ENCODE data around the gene SLC9C1. TPM values are rescaled to one million over a fixed set of nuclear protein-coding genes. Genes with fewer than 3 reads are reported as not detected.
A peak's percentile ranks its signal among the peaks of the same experiment; 100 is the strongest.

Gene SLC9C1
- not detected in 2 replicates for total RNA-seq (2011; cell fraction: chromatin; rRNA removed; ENCODE audit: low replicate concordance)
- not detected in 2 replicates for total RNA-seq (2011; cell fraction: nucleolus; rRNA removed)
- total RNA-seq (2011; cell fraction: nucleoplasm; rRNA removed) = not detected in 2 replicates
- not detected in 2 replicates for total RNA-seq (2014; rRNA removed)
- not detected in 2 replicates for total RNA-seq (2014; rRNA removed; fragmentation: Illumina TruSeq; extraction: Trizol)
- total RNA-seq (2015; rRNA removed; fragmentation: Illumina TruSeq; extraction: Trizol) = not detected in 2 replicates
- not detected in 2 replicates for total RNA-seq (2021)
- not detected in 2 replicates for polyA plus RNA-seq (2011; rRNA removed)
- not detected in 2 replicates for polyA plus RNA-seq (2011; cell fraction: cytosol; rRNA removed)
- not detected in 2 replicates for polyA plus RNA-seq (2011; cell fraction: nucleus; rRNA removed)
- polyA plus RNA-seq (2012) = not detected in 2 replicates
- polyA plus RNA-seq (2014; fragmentation: Illumina TruSeq; extraction: Trizol) = not detected in 2 replicates
- not detected for polyA plus RNA-seq (2014; fragmentation: Nextera tagmentation; extraction: Ambion mirVana)
- polyA plus RNA-seq (2014; rRNA removed) = not detected in 2 replicates
- not detected in 2 replicates for polyA minus RNA-seq (2011; rRNA and poly(A)+ RNA removed)
- polyA minus RNA-seq (2011; cell fraction: cytosol; rRNA and poly(A)+ RNA removed) = not detected in 2 replicates
- not detected in 2 replicates for polyA minus RNA-seq (2011; cell fraction: nucleus; rRNA and poly(A)+ RNA removed)
- Bru-seq, nascent RNA = percentile 2 among the genes with signal in this experiment
- BruChase-seq, experiment 1, labeled RNA remaining after a 2-hour chase = percentile 0 among the genes with signal in this experiment
- percentile 1 among the genes with signal in this experiment for BruChase-seq, experiment 2, labeled RNA remaining after a 6-hour chase
- long read RNA-seq, experiment 1 = 0 reads
- long read RNA-seq, experiment 2 = 0 reads
- long read RNA-seq, experiment 3 = 0 reads

DNA sequence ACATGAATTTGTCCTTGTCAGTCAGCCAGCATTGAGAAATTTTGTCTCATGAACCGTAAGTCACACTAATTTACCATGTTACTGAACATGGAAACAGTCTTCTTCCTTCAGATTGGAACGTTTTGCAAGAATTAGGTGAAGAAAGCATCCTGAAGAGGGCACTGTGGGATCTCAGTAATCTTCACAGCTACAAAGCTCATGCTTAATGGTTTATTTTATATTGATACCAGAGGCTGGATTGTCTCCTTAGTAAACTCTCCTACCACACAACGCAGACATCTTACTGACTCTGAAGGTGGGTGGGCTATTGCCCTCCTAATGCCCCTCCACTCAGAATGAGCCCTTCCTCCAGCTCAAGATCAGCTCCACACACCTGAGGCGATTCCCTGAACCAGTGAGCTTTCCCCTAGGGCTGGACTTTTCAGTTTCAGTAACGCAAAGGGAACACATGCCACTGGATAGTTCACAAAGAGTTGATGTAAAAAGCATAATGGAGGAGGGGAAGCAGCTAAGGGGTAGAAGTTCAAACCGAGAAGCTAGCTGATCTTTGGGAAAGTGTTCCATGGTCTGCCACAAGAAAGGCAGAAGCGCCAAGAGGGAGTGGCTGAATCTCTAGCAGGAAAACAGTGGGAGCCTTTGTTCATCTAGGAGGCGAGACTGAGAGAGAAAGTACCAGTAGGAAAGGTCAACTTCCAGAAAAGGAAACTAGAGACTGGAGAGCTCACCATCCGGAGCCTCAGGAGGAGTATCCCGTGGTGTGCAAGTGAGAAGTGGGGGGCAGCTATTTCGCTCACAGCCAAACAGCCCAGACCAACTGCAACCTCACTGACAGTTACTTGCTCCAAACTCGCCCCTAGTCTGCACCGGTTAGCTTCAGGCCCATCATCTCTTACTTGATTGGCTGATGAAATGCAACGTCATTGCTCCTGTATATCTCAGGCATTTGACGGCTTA is at the start of gene SLC9C1:
TSS of gene SLC9C1 (minus strand) at position 849 of the 954 bp plus-strand sequence. CDS start 7,425 bp downstream, outside the sequence.
- ChIA-PET CTCF (ENCODE audit: low intra/inter-chr PET ratio) (interaction anchor here (1.0 kb wide), 1 partner anchor 226 kb away, joined by 6 read pairs; no protein-coding TSS in a partner anchor), POLR2A (no interaction called here)
- no peaks in the 10 kb centered on the region for H3K9me3 ChIP-seq (replicated peaks; ENCODE audit: control insufficient read depth, insufficient read depth, low read depth, low read length)
- peak; percentile 77 for ATAC-seq
- BruUV-seq (replicated peaks) = no TSS peak
- intact Hi-C loops (cut with micrococcal nuclease) (loop anchor here (1.0 kb wide), 1 partner anchor 226 kb away; no protein-coding TSS in a partner anchor), in situ Hi-C loops (cut with MboI) (no loop called here)
- H3K27ac ChIP-seq (ENCODE audit: extremely low read depth, low read depth, low read length) = no peak within 1 kb of the TSS
- H2AFZ ChIP-seq (ENCODE audit: low read depth, low read length) = peak within 1 kb of the TSS; percentile 72
- peak within 1 kb of the TSS; percentile 37; the same call in 1 of the 2 replicates for H3K4me2 ChIP-seq (ENCODE audit: insufficient read depth, low read length)
- DNase-seq (ENCODE audit: extremely low read depth in 1 of 4, low spot score in 3 of 4) = peak; percentile 3 to 37 (median 6)
- FAIRE-seq = peak; percentile 63
- H3K79me2 ChIP-seq (ENCODE audit: control insufficient read depth, insufficient read depth, low read length) = no peaks in the 10 kb centered on the region
- no peak within 1 kb of the TSS for H3K9ac ChIP-seq (ENCODE audit: insufficient read depth in 1 of 2, low read depth in 2 of 2, low read length in 2 of 2)
- H3K4me3 ChIP-seq = no peak within 1 kb of the TSS
- H3K36me3 ChIP-seq (ENCODE audit: control insufficient read depth, insufficient read depth, low read length) = no peaks in the 10 kb centered on the region
- 3% methylated on average over 11 of the region's 15 CpGs for WGBS (ENCODE audit: insufficient coverage, low coverage, missing lambda C conversion rate)
- H4K20me1 ChIP-seq (replicated peaks; ENCODE audit: control insufficient read depth, insufficient read depth, low read length) = no peaks in the 10 kb centered on the region
- no peaks in the 10 kb centered on the region; a peak in 2 of 5 replicates for H3K4me1 ChIP-seq (replicated peaks in 1 of 2; ENCODE audit: control insufficient read depth in 2 of 2, insufficient read depth in 2 of 2, low read length in 2 of 2)
- H3K27me3 ChIP-seq (ENCODE audit: control insufficient read depth in 2 of 2, insufficient read depth in 2 of 2, low read length in 2 of 2) = no peaks in the 10 kb centered on the region
- H3K9me1 ChIP-seq (ENCODE audit: control insufficient read depth, insufficient read depth, low read length) = no peaks in the 10 kb centered on the region
- TF ChIP-seq ATF1 (CRISPR knock-in tag; IDR thresholded peaks at IDR 0.05) (no peak), ATF1 (tag; IDR thresholded peaks at IDR 0.05) (0 out of 2 replicates have a peak, but pooled peaks have one; percentile 13), BRD4 (IDR thresholded peaks at IDR 0.05) (no peak), TSC22D4 (tag; IDR thresholded peaks at IDR 0.05) (no peak), TGIF2 (CRISPR knock-in tag; IDR thresholded peaks at IDR 0.05) (no peak), ZBTB8A (IDR thresholded peaks at IDR 0.05; ENCODE audit: partially characterized antibody) (no peak), ZSCAN29 (IDR thresholded peaks at IDR 0.05) (no peak), MYBL2 (IDR thresholded peaks at IDR 0.05; ENCODE audit: low read depth) (no peak), MYBL2 (CRISPR knock-in tag; IDR thresholded peaks at IDR 0.05; ENCODE audit: borderline replicate concordance) (no peak)
- TF ChIP-seq, protein P1, sequence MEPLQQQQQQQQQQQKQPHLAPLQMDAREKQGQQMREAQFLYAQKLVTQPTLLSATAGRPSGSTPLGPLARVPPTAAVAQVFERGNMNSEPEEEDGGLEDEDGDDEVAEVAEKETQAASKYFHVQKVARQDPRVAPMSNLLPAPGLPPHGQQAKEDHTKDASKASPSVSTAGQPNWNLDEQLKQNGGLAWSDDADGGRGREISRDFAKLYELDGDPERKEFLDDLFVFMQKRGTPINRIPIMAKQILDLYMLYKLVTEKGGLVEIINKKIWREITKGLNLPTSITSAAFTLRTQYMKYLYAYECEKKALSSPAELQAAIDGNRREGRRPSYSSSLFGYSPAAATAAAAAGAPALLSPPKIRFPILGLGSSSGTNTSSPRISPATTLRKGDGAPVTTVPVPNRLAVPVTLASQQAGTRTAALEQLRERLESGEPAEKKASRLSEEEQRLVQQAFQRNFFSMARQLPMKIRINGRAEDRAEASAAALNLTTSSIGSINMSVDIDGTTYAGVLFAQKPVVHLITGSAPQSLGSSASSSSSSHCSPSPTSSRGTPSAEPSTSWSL (CRISPR knock-in tag; IDR thresholded peaks at IDR 0.05; ENCODE audit: borderline replicate concordance) = no peak
- TF ChIP-seq, protein P2, sequence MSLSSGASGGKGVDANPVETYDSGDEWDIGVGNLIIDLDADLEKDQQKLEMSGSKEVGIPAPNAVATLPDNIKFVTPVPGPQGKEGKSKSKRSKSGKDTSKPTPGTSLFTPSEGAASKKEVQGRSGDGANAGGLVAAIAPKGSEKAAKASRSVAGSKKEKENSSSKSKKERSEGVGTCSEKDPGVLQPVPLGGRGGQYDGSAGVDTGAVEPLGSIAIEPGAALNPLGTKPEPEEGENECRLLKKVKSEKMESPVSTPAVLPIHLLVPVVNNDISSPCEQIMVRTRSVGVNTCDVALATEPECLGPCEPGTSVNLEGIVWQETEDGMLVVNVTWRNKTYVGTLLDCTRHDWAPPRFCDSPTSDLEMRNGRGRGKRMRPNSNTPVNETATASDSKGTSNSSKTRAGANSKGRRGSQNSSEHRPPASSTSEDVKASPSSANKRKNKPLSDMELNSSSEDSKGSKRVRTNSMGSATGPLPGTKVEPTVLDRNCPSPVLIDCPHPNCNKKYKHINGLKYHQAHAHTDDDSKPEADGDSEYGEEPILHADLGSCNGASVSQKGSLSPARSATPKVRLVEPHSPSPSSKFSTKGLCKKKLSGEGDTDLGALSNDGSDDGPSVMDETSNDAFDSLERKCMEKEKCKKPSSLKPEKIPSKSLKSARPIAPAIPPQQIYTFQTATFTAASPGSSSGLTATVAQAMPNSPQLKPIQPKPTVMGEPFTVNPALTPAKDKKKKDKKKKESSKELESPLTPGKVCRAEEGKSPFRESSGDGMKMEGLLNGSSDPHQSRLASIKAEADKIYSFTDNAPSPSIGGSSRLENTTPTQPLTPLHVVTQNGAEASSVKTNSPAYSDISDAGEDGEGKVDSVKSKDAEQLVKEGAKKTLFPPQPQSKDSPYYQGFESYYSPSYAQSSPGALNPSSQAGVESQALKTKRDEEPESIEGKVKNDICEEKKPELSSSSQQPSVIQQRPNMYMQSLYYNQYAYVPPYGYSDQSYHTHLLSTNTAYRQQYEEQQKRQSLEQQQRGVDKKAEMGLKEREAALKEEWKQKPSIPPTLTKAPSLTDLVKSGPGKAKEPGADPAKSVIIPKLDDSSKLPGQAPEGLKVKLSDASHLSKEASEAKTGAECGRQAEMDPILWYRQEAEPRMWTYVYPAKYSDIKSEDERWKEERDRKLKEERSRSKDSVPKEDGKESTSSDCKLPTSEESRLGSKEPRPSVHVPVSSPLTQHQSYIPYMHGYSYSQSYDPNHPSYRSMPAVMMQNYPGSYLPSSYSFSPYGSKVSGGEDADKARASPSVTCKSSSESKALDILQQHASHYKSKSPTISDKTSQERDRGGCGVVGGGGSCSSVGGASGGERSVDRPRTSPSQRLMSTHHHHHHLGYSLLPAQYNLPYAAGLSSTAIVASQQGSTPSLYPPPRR (CRISPR knock-in tag; IDR thresholded peaks at IDR 0.05; ENCODE audit: borderline replicate concordance) = no peak
